Nephron (organoid): Measurements from ENCODE around the gene SMYD3.

ENCODE experiments used
- H3K27ac Mint-ChIP-seq, 3 experiments: 2 replicates each; pipeline ENCODE4 v1.8.0; 2020; ENCODE audit warnings: mixed read lengths in 3 of 3, mild to moderate bottlenecking in 2 of 3, moderate library complexity in 1 of 3
- H3K27me3 Mint-ChIP-seq: 2 replicates; pipeline ENCODE4 v1.8.0; 2021; ENCODE audit warnings: low read depth, mild to moderate bottlenecking, moderate library complexity, mixed read lengths
- H3K36me3 Mint-ChIP-seq: 2 replicates; pipeline ENCODE4 v1.8.0; 2020; ENCODE audit warnings: low read depth, mixed read lengths
- H3K4me1 Mint-ChIP-seq: 2 replicates; pipeline ENCODE4 v1.8.0; 2020; ENCODE audit warnings: mixed read lengths
- H3K4me3 Mint-ChIP-seq, 3 experiments: 2 replicates each; pipeline ENCODE4 v1.8.0; 2020; ENCODE audit warnings: mild to moderate bottlenecking in 3 of 3, mixed read lengths in 3 of 3, moderate library complexity in 2 of 3
- H3K9me3 Mint-ChIP-seq: 2 replicates; pipeline ENCODE4 v1.8.0; 2020; ENCODE audit warnings: mixed read lengths
- TF ChIP-seq, protein P1 (sequence below), 3 experiments: fragments of 200-600 bp; sonication (generic); IDR thresholded peaks; one replicate each; pipeline ENCODE4 v1.5.0; 2021; ENCODE audit warnings: antibody characterized with exemption in 3 of 3; ENCODE audit not compliant: unreplicated experiment in 3 of 3

Gene SMYD3

DNA sequence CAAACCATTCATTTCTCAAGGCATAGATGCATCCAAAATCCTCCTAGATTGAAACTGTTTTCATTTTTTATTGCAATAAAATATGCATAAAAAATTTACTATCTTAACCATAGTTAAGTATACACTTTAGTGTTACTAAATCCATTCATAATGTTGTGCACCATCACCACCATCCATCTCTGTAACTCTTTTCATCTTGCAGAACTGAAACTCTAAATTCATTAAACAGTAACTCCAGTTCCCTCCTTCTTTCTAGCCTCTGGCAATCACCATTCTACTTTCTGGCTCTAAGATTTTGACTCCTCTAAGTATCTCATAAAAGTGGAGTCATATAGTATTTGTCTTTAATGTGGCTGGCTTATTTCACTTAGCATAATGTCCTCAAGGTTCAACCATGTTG is 236.8 kb downstream of the SMYD3 start:
- H3K27ac Mint-ChIP-seq: no peak overlapping the region
- H3K4me3 Mint-ChIP-seq: no peak overlapping the region
- no peaks in the 10 kb centered on the region for H3K27me3 Mint-ChIP-seq
- H3K36me3 Mint-ChIP-seq: peaks cover 3% of the 10 kb centered on the region
- no peaks in the 10 kb centered on the region for H3K9me3 Mint-ChIP-seq
- H3K4me1 Mint-ChIP-seq: no peaks in the 10 kb centered on the region
- TF ChIP-seq, protein P1, sequence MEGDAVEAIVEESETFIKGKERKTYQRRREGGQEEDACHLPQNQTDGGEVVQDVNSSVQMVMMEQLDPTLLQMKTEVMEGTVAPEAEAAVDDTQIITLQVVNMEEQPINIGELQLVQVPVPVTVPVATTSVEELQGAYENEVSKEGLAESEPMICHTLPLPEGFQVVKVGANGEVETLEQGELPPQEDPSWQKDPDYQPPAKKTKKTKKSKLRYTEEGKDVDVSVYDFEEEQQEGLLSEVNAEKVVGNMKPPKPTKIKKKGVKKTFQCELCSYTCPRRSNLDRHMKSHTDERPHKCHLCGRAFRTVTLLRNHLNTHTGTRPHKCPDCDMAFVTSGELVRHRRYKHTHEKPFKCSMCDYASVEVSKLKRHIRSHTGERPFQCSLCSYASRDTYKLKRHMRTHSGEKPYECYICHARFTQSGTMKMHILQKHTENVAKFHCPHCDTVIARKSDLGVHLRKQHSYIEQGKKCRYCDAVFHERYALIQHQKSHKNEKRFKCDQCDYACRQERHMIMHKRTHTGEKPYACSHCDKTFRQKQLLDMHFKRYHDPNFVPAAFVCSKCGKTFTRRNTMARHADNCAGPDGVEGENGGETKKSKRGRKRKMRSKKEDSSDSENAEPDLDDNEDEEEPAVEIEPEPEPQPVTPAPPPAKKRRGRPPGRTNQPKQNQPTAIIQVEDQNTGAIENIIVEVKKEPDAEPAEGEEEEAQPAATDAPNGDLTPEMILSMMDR (IDR thresholded peaks at IDR 0.05; ENCODE audit: unreplicated experiment in 3 of 3): no peak

DNA sequence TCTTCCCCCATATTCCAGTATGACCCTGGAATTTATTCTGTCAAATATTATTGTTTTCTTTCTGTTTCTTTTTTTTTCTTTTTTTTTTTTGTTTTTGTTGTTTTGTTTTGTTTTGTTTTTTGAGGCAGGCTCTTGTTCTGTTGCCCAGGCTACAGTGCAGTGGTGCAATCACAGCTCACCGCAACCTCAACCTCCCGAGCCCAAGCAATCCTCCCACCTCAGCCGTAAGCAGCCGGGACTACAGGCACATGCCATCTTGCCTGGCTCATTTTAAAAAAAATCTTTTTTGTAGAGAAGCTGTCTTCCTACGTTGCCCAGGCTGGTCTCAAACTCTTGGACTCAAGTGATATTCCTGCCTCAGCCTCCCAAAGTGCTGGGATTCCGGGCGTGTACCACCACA is 237.6 kb downstream of the SMYD3 start:
- H3K4me1 Mint-ChIP-seq: no peaks in the 10 kb centered on the region
- H3K36me3 Mint-ChIP-seq: peaks cover 3% of the 10 kb centered on the region
- H3K4me3 Mint-ChIP-seq: no peak overlapping the region

DNA sequence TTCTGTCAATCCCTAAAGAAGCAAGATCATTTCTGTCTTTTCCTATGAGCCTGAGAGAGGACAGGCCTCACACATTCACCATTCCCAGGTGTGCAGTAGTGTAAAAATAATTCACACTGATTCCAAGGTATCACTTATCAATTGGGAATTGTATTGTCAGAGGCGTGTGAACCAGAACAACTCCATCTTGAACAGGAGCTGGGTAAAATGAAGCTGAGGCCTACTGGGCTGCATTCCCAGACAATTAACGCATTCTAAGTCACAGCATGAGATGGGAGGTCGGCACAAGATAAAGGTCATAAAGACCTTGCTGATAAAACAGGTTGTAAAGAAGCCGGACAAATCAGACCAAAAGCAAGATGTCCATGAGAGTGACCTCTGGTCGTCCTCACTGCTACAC is 239.2 kb downstream of the SMYD3 start:
- Mint-ChIP-seq H3K4me1 (no peaks in the 10 kb centered on the region), H3K27ac (no peak overlapping the region), H3K4me3 (no peak overlapping the region), H3K9me3 (no peaks in the 10 kb centered on the region), H3K27me3 (no peaks in the 10 kb centered on the region), H3K36me3 (no peaks in the 10 kb centered on the region)
- TF ChIP-seq, protein P1 (IDR thresholded peaks at IDR 0.05; ENCODE audit: unreplicated experiment in 3 of 3): no peak

More for the DNA sequence above, 237.6 kb downstream of the SMYD3 start:
- Mint-ChIP-seq H3K9me3 (no peaks in the 10 kb centered on the region), H3K27ac (no peak overlapping the region), H3K27me3 (no peaks in the 10 kb centered on the region)
- TF ChIP-seq, protein P1 (IDR thresholded peaks at IDR 0.05; ENCODE audit: unreplicated experiment in 3 of 3): no peak

- H3K4me1 Mint-ChIP-seq: no peaks in the 10 kb centered on the region
- H3K9me3 Mint-ChIP-seq: no peaks in the 10 kb centered on the region
- no peaks in the 10 kb centered on the region for H3K36me3 Mint-ChIP-seq
- no peaks in the 10 kb centered on the region for H3K27me3 Mint-ChIP-seq
- H3K4me3 Mint-ChIP-seq: no peak overlapping the region
- TF ChIP-seq, protein P1 (IDR thresholded peaks at IDR 0.05; ENCODE audit: unreplicated experiment in 3 of 3): no peak
- H3K27ac Mint-ChIP-seq: no peak overlapping the region
Observed at GRCh38 chr1:246267426-246267825, 239.7 kb downstream of the SMYD3 start.

- H3K9me3 Mint-ChIP-seq: no peaks in the 10 kb centered on the region
- TF ChIP-seq, protein P1 (IDR thresholded peaks at IDR 0.05; ENCODE audit: unreplicated experiment in 3 of 3): no peak
- no peaks in the 10 kb centered on the region for H3K4me1 Mint-ChIP-seq
- H3K27me3 Mint-ChIP-seq: no peaks in the 10 kb centered on the region
- H3K36me3 Mint-ChIP-seq: peaks cover 4% of the 10 kb centered on the region
- no peak overlapping the region for H3K4me3 Mint-ChIP-seq
- no peak overlapping the region for H3K27ac Mint-ChIP-seq
Observed at GRCh38 chr1:246265481-246265880, 241.6 kb downstream of the SMYD3 start.

- no peaks in the 10 kb centered on the region for H3K27me3 Mint-ChIP-seq
- H3K36me3 Mint-ChIP-seq: peaks cover 20% of the 10 kb centered on the region
- H3K9me3 Mint-ChIP-seq: peaks cover 14% of the 10 kb centered on the region
- no peak overlapping the region for H3K4me3 Mint-ChIP-seq
- no peak overlapping the region for H3K27ac Mint-ChIP-seq
- TF ChIP-seq, protein P1 (IDR thresholded peaks at IDR 0.05; ENCODE audit: unreplicated experiment in 3 of 3): no peak
- no peaks in the 10 kb centered on the region for H3K4me1 Mint-ChIP-seq
Observed at GRCh38 chr1:246262281-246262680, 244.8 kb downstream of the SMYD3 start.
